GM20000 (cell line): ENCODE measurements around the gene IGSF10.

Experiments used
- DNase-seq: peaks from one replicate; pipeline ENCODE4 v3.0.0; 2012; ENCODE audit warnings: low spot score
- CTCF ChIP-seq: IDR thresholded peaks from 2 replicates; pipeline ENCODE4 v1.5.1; 2012; ENCODE audit warnings: mild to moderate bottlenecking, control low read depth; ENCODE audit errors: extremely low read depth, missing control alignments

Gene IGSF10

GRCh38 chr3:151476344-151477018 lies 15.6 kb upstream of the IGSF10 start:
- TF ChIP-seq CTCF, result no peak
- DNase-seq, result no peak

- DNase-seq, result peak; percentile 66
- peak; percentile 80 for TF ChIP-seq CTCF
Observed at GRCh38 chr3:151468284-151468917, 7.5 kb upstream of the IGSF10 start.

- no peak for DNase-seq
- TF ChIP-seq CTCF, result no peak
Observed at GRCh38 chr3:151467069-151467468, 6.2 kb upstream of the IGSF10 start.

GRCh38 chr3:151462991-151463390 lies 2.1 kb upstream of the IGSF10 start:
- no peak for DNase-seq
- no peak for TF ChIP-seq CTCF

- TF ChIP-seq CTCF, result no peak
- DNase-seq, result no peak
Observed at GRCh38 chr3:151462278-151462780, 1.5 kb upstream of the IGSF10 start.

GRCh38 chr3:151460228-151460627 lies 633 bp downstream of the IGSF10 start:
- DNase-seq, result no peak
- TF ChIP-seq CTCF, result no peak

GRCh38 chr3:151459358-151459757 lies 1.5 kb downstream of the IGSF10 start:
- no peak for DNase-seq
- no peak for TF ChIP-seq CTCF
